ENCODE data around the gene ADAMTS8. TPM values are rescaled to one million over a fixed set of nuclear protein-coding genes. Genes with fewer than 3 reads are reported as not detected.

Gene ADAMTS8
- total RNA-seq, 2 donors from 2014 or later = 0.66 TPM; not detected in 1

DNA sequence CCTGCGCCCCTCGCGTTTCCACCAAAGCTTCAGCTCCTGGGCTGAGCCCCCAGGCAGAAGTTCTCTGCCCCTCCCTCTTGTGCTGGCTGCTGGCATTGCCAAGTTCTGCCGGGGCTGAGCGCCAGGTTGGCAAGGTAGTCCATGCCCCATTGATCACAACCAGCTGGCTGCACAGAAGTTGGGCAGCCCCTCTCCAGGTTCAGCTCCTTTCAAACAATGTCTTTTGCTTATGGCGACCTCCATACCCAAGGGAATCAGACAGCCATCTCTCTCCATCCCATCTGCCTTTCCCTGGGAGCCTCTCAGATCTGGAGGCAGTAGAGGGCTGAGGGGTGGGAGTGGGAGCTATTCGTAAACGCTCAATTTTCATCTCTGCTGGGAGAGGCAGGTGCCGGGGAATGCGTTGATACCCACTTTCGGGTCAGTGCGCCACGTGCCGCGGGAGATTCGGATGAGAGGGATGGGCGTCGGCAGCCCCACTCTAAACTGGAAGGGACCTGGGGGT is 1.5 kb downstream of the ADAMTS8 start:
- H3K9me3 ChIP-seq = no peaks in the 10 kb centered on the region
- intact Hi-C loops (cut with DNase I) = loop anchor here (5.0 kb wide), 1 partner anchor 435 kb away; no protein-coding TSS in a partner anchor
- peaks cover 19% of the 10 kb centered on the region for H3K4me1 ChIP-seq
- no peak overlapping the region for H3K4me3 ChIP-seq
- 27 to 28% methylated on average over 16 to 18 of the region's 18 CpGs for WGBS, 2 donors
- H3K27me3 ChIP-seq = peaks cover 0 to 19% of the 10 kb centered on the region in 2 donors
- DNase-seq (peak in 1 of 4 donors; percentile 59), ATAC-seq (no peak)
- no peak overlapping the region for H3K27ac ChIP-seq
- no peaks in the 10 kb centered on the region for H3K36me3 ChIP-seq (replicated peaks in 1 of 2; ENCODE audit: insufficient read depth in 1 of 2, low read depth in 2 of 2)
- TF ChIP-seq CTCF (IDR thresholded peaks at IDR 0.05) = no peak
- no peak for TF ChIP-seq POLR2A (IDR thresholded peaks at IDR 0.05)

- peaks cover 0 to 19% of the 10 kb centered on the region in 2 donors for H3K27me3 ChIP-seq
- WGBS, 2 donors = 44 to 46% methylated on average over 5 of the region's 5 CpGs
- ATAC-seq (no peak), DNase-seq (no peak)
- H3K4me3 ChIP-seq = no peak overlapping the region
- H3K4me1 ChIP-seq = peaks cover 19% of the 10 kb centered on the region
- no peaks in the 10 kb centered on the region for H3K36me3 ChIP-seq (replicated peaks in 1 of 2; ENCODE audit: insufficient read depth in 1 of 2, low read depth in 2 of 2)
- H3K9me3 ChIP-seq = no peaks in the 10 kb centered on the region
- TF ChIP-seq POLR2A (IDR thresholded peaks at IDR 0.05) (no peak), CTCF (IDR thresholded peaks at IDR 0.05) (no peak)
- intact Hi-C loops (cut with DNase I) = loop anchor here (5.0 kb wide), 1 partner anchor 436 kb away; no protein-coding TSS in a partner anchor
- H3K27ac ChIP-seq = no peak overlapping the region
Measured at GRCh38 chr11:130426223-130426836, 2.1 kb downstream of the ADAMTS8 start.

DNA sequence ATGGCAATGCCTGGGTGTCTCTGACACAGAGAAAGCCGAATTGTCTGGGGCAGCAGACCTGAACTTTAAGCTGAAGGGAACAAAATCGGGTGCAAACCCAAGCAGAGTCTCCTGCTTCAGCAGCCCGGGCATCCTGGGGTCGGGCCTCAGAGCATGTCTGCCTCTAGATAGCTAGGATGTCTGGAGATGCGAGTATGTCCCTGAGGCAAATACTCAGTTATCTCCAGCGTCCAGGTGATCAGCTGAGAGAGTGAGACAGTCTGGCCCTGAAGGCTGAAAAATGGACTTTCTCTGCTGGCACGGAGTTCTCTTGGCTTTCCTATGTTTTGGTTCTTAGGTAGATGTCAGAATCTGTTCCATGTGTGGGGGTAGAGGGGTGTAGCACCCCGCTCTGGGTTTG is 3.3 kb downstream of the ADAMTS8 start:
- H3K27ac ChIP-seq = no peak overlapping the region
- DNase-seq (no peak), ATAC-seq (no peak)
- peaks cover 19% of the 10 kb centered on the region for H3K4me1 ChIP-seq
- no peaks in the 10 kb centered on the region for H3K9me3 ChIP-seq
- TF ChIP-seq POLR2A (IDR thresholded peaks at IDR 0.05) (no peak), CTCF (IDR thresholded peaks at IDR 0.05) (no peak)
- H3K4me3 ChIP-seq = no peak overlapping the region
- 58 to 66% methylated on average over 7 to 8 of the region's 8 CpGs for WGBS, 2 donors
- no peaks in the 10 kb centered on the region for H3K36me3 ChIP-seq (replicated peaks in 1 of 2; ENCODE audit: insufficient read depth in 1 of 2, low read depth in 2 of 2)
- intact Hi-C loops (cut with DNase I) = loop anchor here (5.0 kb wide), 1 partner anchor 437 kb away; no protein-coding TSS in a partner anchor
- H3K27me3 ChIP-seq = peaks cover 0 to 12% of the 10 kb centered on the region in 2 donors

DNA sequence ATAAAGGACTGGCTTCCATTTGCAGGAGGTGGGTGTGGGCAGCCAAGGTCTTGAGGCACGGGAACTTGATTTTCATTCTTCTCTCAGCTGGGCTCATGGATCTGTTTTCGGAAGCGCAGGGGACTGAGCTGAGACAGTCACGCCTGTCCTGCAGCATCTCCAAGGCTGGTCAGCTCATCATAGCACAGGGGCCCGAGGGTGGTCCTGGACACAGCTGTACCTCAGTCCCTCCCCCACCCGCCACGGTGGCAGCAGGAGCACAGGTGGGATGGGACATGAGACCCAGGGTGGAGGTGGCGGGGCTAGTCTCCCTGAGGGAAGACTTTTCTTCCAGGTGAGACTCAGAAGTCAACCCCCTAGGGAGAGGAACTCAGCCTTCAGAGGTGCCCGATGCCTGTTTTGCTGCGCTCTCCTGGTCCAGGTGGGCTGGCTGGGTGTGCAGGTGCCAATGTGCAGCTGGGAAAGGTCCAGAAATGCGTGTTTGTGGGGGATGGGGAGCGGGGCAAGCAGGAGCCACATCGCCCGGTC is 3.7 kb downstream of the ADAMTS8 start:
- no peak for ATAC-seq
- Histone ChIP-seq H3K9me3 (no peaks in the 10 kb centered on the region), H3K4me1 (peaks cover 19% of the 10 kb centered on the region), H3K27me3 (peaks cover 0 to 12% of the 10 kb centered on the region in 2 donors), H3K36me3 (replicated peaks in 1 of 2; ENCODE audit: insufficient read depth in 1 of 2, low read depth in 2 of 2) (no peaks in the 10 kb centered on the region), H3K4me3 (no peak overlapping the region), H3K27ac (no peak overlapping the region)
- 78 to 81% methylated on average over 12 to 14 of the region's 14 CpGs for WGBS, 2 donors
- DNase-seq = no peak
- TF ChIP-seq CTCF (IDR thresholded peaks at IDR 0.05) (no peak), POLR2A (IDR thresholded peaks at IDR 0.05) (no peak)
- intact Hi-C loops (cut with DNase I) = loop anchor here (5.0 kb wide), 1 partner anchor 438 kb away; no protein-coding TSS in a partner anchor
